GOT3 (cell line): ENCODE data around the gene FFAR1.

ENCODE experiments used
- DNase-seq: peaks from one replicate; lab custom pipeline; 2025; ENCODE audit warnings: mixed read lengths; lab: John Stamatoyannopoulos, UW

Gene FFAR1

DNA sequence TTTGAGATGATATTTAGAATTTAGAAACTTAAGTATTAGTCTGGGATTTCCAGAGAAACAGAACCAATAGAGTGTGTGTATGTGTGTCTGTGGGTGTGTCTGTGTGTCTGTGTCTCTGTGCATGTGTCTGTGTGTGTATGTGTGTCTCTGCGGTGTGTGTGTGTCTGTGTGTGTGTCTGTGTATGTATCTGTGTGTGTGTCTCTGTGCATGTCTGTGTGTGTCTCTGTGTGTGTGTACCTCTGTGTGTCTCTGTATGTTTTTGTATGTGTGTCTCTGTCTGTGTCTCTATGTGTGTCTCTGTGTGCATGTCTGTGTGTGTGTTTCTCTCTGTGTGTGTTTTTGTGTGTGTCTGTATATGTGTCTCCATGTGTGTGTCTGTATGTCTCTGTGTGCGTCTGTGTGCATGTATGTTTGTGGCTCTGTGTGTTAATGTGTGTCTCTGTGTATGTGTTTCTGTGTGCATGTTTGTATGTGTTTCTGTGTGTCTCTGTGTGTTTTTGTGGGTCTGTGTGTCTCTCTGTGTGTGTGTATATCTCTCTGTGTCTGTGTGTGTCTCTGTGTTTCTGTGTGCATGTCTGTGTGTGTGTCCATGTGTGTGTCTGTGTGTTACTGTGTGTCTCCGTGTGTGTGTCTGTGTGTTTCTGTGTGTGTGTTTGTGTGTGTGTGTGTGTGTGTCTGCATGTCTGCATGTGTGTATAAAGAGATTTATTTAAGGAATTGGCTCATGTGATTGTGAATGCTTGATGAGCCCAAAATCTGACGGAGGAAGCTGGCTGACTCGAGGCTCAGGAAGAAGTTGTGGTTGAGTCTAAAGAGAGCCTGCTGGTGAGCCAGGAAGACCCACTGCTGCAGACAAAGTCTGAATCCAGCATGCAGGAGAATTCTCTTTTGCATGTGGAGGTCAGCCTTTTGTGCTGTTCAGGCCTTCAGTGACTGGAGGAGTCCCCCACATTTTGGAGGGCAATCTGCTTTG, 45.3 kb downstream of the FFAR1 start:
- DNase-seq, result no peak

DNA sequence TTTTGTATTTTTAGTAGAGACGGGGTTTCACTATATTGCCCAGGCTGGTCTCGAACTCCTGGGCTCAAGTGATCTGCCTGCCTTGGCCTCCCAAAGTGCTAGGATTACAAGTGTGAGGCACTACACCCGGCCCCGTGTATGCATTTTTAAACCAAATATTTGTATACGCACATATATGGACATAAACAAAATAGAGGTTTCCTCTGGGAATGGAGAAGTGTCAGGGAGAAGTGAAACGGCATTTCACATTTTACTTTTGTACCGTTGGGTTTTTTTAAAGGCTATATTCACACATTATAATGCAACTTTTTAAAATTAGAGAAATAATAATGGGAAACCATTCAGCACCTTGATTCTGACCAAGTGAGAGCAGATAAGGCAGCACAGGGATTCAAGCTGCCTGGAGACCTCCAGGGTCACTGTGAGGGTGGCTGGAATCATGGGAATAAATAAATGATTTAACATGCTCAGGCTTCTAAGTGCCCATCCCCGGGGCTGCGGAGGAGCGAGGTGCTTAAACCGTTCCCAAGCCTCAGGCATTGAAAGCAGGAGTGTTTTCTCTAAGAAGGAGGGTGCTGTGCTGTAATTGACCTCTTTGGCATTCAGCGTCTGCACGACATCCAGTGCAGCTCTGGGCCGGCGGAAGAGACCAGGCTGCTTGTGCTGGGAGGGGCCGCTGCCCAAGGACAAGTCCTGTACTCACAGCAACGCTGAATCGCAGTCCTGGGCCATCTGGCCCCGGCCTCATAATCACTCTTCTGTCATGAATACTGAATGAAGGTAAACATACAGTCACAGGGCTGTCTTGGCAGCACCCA, 47.9 kb downstream of the FFAR1 start:
- no peak for DNase-seq

DNA sequence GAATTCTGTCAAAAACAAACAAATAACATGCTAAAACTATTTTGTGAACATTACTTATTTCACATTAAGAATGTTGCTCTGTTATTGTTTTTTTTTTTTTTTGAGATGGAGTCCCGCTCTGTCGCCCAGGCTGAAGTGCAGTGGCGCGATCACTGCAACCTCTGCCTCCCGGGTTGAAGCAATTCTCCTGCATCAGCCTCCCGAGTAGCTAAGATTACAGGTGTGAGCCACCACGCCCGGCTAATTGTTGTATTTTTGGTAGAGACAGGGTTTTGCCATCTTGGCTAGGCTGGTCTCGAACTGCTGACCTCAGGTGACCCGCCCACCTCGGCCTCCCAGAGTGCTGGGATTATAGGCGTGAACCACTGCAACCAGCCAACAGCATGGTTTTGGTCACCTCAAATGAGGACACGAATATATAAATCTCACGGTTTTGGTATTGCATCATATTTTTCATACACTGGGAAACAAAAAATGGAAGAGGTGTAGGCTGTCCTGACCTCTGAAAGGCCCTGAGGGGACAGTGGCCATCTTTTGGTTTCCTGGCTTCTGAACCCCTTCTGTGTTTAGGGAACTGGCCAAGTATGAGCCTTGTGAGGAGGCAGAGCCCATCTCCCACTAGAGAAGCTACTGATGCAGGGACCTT, 48.7 kb downstream of the FFAR1 start:
- DNase-seq, result no peak

DNA sequence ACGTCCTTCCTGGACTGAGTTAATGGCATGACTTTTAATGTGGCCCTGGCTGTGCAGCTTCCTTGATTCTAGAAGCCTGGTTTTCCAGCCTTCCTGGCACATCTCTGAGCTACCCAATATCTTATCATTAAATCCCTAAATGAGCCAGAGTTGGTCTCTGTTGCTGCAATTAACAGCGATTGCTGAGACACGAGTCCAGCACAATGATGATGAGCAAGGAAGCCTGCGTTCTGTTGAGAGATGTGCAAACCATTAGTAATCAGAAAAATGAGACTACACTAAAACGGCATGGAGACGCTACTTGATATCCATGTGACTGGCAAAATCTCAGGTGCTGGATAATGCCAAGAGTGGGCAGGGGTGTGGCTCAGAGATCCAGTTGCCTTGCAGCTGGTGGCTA, 49.4 kb downstream of the FFAR1 start:
- DNase-seq, result no peak
